BJ (cell line): ENCODE results near the gene MYO1D. TPM values are rescaled to one million over a fixed set of nuclear protein-coding genes. Genes with fewer than 3 reads are reported as not detected.

Source experiments
- CTCF ChIA-PET: fragments of 350-600 bp; formaldehyde crosslinking; extraction: SDS; loops from one replicate; lab custom pipeline; 2021; ENCODE audit warnings: antibody characterized with exemption, inconsistent platforms; lab: Yijun Ruan, JAX
- POLR2A ChIA-PET: fragments of 300-600 bp; sonication (Branson Sonifier 250); formaldehyde crosslinking; extraction: SDS; loops from one replicate; lab custom pipeline; 2021; ENCODE audit warnings: antibody characterized with exemption; lab: Charles Lee
- DNase-seq: peaks from one replicate; pipeline ENCODE4 v3.0.0-alpha.2; 2011; ENCODE audit warnings: low read depth
- H3K27me3 ChIP-seq: 2 replicates; pipeline ENCODE4 v1.6.0; 2011; ENCODE audit warnings: low read length; ENCODE audit not compliant: control insufficient read depth, insufficient read depth
- H3K36me3 ChIP-seq: 2 replicates; pipeline ENCODE4 v1.5.1; 2011; ENCODE audit warnings: low read length; ENCODE audit not compliant: control insufficient read depth, insufficient read depth
- H3K4me3 ChIP-seq: 2 replicates; pipeline ENCODE4 v1.5.1; 2011; ENCODE audit warnings: low read depth, mild to moderate bottlenecking, control low read depth, low read length
- CTCF ChIP-seq: IDR thresholded peaks from 2 replicates; pipeline ENCODE4 v1.5.1; 2011; ENCODE audit warnings: low read depth, mild to moderate bottlenecking, control low read depth, inconsistent platforms, low read length, moderate library complexity; ENCODE audit not compliant: insufficient read depth
- polyA plus RNA-seq: library from polyadenylated mRNA; depleted of rRNA; stranded (reverse); fragments of >200 nt; gene quantifications from 2 replicates; pipeline ENCODE4 v1.2.3, GENCODE V29; 2011

The MYO1D gene
- polyA plus RNA-seq, 1 experiment, result 23.6 TPM

GRCh38 chr17:32849879-32850278 is 27.0 kb downstream of the MYO1D start:
- H3K36me3 ChIP-seq, result no peaks in the 10 kb centered on the region
- TF ChIP-seq CTCF, result no peak
- CTCF ChIA-PET, result no interaction called here
- peak; percentile 46 for DNase-seq
- POLR2A ChIA-PET, result no interaction called here
- no peaks in the 10 kb centered on the region for H3K27me3 ChIP-seq
- H3K4me3 ChIP-seq, result no peak overlapping the region

GRCh38 chr17:32847977-32848376 is 28.9 kb downstream of the MYO1D start:
- no peak for DNase-seq
- H3K36me3 ChIP-seq, result no peaks in the 10 kb centered on the region
- ChIA-PET POLR2A (no interaction called here), CTCF (interaction anchor here (1.8 kb wide), 1 partner anchor 15 kb away, joined by 4 read pairs; no protein-coding TSS in a partner anchor)
- no peak overlapping the region for H3K4me3 ChIP-seq
- no peaks in the 10 kb centered on the region for H3K27me3 ChIP-seq
- no peak for TF ChIP-seq CTCF

GRCh38 chr17:32846143-32846542 is 30.8 kb downstream of the MYO1D start:
- ChIA-PET CTCF (interaction anchor here (0.6 to 1.8 kb wide), 3 partner anchors 13 to 169 kb away, joined by 4 read pairs; no protein-coding TSS in a partner anchor), POLR2A (no interaction called here)
- Histone ChIP-seq H3K27me3 (no peaks in the 10 kb centered on the region), H3K36me3 (no peaks in the 10 kb centered on the region), H3K4me3 (no peak overlapping the region)
- DNase-seq, result no peak
- no peak for TF ChIP-seq CTCF

GRCh38 chr17:32840241-32840640 is 36.7 kb downstream of the MYO1D start:
- CTCF ChIA-PET, result interaction anchor here (1.9 kb wide), 1 partner anchor 37 kb away, joined by 8 read pairs; the partner anchor contains the start of gene MYO1D
- no peak for TF ChIP-seq CTCF
- Histone ChIP-seq H3K27me3 (no peaks in the 10 kb centered on the region), H3K4me3 (no peak overlapping the region), H3K36me3 (no peaks in the 10 kb centered on the region)
- POLR2A ChIA-PET, result no interaction called here
- no peak for DNase-seq

- ChIA-PET POLR2A (no interaction called here), CTCF (interaction anchor here (1.2 kb wide), 1 partner anchor 53 kb away, joined by 3 read pairs; no protein-coding TSS in a partner anchor)
- Histone ChIP-seq H3K36me3 (no peaks in the 10 kb centered on the region), H3K27me3 (no peaks in the 10 kb centered on the region), H3K4me3 (no peak overlapping the region)
- DNase-seq, result no peak
- no peak for TF ChIP-seq CTCF
These were observed 40.4 kb downstream of the MYO1D start for GRCh38 chr17:32836527-32836926.
